ENCODE results near the gene TSPAN9. TPM values are rescaled to one million over a fixed set of nuclear protein-coding genes. Genes with fewer than 3 reads are reported as not detected.

Gene TSPAN9
- polyA plus RNA-seq, 3 donors = 92.7 to 102 (median 95.0) TPM

DNA sequence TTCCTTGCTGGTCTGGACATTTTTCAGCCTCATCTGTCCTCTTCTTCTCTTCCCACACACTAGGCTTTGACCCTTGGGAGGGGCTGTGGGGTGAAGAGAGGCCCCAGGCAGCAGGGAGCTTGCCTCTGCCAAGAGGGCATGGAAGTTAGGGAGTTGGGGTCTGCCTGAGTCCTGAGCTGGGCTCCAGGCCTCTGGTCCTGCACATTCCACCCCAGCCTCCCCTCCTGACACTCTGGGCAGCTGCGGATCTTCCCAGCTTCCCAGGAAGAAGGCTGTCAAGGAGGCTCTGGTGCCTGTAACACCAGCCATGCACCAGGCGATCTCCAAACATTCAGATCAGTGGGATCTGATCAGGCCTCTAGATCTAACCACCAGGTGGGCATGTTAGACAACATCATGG is 244.7 kb downstream of the TSPAN9 start:
- DNase-seq (ENCODE audit: low read depth in 3 of 3, low spot score in 2 of 3) = no peak

- DNase-seq (ENCODE audit: low read depth in 3 of 3, low spot score in 2 of 3) = no peak
Measured at GRCh38 chr12:3323002-3323685, 246.0 kb downstream of the TSPAN9 start.

GRCh38 chr12:3325736-3326135 is 248.6 kb downstream of the TSPAN9 start:
- DNase-seq (ENCODE audit: low read depth in 3 of 3, low spot score in 2 of 3) = no peak

GRCh38 chr12:3326156-3326849 is 249.1 kb downstream of the TSPAN9 start:
- no peak for DNase-seq (ENCODE audit: low read depth in 3 of 3, low spot score in 2 of 3)

GRCh38 chr12:3326850-3327780 is 249.9 kb downstream of the TSPAN9 start:
- no peak for DNase-seq (ENCODE audit: low read depth in 3 of 3, low spot score in 2 of 3)

GRCh38 chr12:3328081-3328480 is 250.9 kb downstream of the TSPAN9 start:
- DNase-seq (ENCODE audit: low read depth in 3 of 3, low spot score in 2 of 3) = no peak

GRCh38 chr12:3328571-3328970 is 251.4 kb downstream of the TSPAN9 start:
- no peak for DNase-seq (ENCODE audit: low read depth in 3 of 3, low spot score in 2 of 3)

GRCh38 chr12:3329361-3329760 is 252.2 kb downstream of the TSPAN9 start:
- no peak for DNase-seq (ENCODE audit: low read depth in 3 of 3, low spot score in 2 of 3)

DNA sequence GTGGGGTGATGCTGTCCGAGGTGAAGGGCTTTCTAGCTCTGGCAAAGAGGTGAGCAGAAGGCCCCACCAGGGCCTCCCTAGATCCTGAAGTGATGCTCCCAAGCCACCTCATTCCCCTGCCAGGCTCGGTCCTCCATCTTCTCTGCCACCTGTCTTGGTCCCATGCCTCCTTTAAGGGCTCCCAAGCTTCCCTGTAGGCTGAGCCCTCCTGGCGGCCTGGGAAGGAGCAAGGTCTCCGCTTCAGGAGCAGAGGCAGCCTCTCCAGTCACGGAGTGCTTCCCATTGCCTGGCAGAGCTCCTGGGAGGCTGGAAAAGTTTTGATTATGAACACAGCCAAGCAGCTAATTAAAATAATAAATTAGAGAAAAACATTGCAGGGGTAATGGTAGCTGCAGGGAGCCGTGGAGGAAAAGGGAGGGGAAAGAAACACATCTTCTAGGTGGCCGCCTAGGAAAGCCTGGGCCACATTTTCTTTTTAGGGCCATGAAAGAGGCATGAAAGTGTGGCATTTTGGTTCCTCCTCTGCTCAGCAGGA is 253.9 kb downstream of the TSPAN9 start:
- DNase-seq (ENCODE audit: low read depth in 3 of 3, low spot score in 2 of 3) = no peak

GRCh38 chr12:3332188-3332587 is 255.0 kb downstream of the TSPAN9 start:
- DNase-seq (ENCODE audit: low read depth in 3 of 3, low spot score in 2 of 3) = no peak

DNA sequence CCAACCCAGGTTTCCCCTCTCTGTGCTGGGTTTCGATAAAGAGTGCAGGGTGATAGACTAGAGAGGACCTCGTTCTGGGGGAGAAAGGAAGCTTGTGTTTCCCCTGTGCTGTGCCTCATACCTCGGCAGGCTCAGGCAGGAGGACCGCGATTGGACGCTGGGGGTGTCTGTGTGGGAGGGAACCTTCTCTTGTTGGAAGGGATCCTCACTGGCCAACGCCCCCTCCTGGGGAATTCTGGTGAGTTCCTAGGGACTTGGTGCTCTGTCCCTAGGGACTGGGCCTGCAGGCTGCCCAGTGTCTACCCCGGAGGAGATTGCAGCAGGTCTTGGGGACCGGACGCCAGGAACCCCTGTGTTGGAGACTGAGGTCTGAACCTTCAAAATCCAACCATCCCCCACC is 256.4 kb downstream of the TSPAN9 start:
- DNase-seq (ENCODE audit: low read depth in 3 of 3, low spot score in 2 of 3) = no peak

DNA sequence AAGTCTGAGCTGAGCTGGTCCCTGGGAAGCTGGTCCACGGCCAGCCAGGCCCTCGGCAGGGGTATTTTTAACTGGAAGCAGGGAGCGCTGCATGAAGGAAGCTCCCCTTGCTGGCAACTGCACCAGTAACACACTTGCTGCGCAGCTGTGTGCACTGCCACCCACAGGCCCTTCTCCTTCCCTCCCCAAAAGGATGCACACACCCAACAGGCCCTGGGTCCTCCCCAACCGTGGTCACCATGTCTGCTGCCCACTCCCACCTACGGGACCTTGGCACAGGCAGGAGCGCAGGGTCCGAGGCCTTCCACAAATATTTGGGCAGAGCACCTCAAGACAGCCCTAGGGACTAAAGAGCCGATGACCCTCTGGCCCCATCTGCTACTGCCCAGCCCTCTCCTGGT is 256.8 kb downstream of the TSPAN9 start:
- no peak for DNase-seq (ENCODE audit: low read depth in 3 of 3, low spot score in 2 of 3)

DNA sequence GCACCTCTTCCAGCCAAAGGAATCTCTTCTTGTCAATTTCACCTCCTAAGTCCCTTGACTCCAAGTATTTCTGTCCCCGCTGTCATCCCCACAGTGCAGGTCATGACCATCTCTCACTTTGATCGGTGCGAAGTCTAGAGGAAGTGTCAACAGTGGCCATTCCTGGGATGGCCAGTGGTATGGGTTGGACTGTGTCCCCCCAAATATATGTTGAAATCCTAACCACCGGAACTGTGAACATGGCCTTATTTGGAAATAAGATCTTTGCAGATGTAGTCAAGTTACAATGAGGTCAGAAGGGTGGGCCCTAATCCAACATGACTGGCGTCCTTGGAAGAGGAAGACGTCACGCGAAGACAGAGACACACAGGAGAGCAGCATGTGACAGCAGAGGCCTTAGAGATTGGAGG is 257.9 kb downstream of the TSPAN9 start:
- no peak for DNase-seq (ENCODE audit: low read depth in 3 of 3, low spot score in 2 of 3)

Other genes starting within 250 kb of the TSPAN9 start
- gene NRIP2, start 242.3 kb upstream of the TSPAN9 start, polyA plus RNA-seq (ENCODE audit: insufficient read length in 3 of 3) = 10 to 100 TPM; 34.1 to 40.5 (median 34.3) TPM
- gene TEX52, start 220.3 kb upstream of the TSPAN9 start, polyA plus RNA-seq (ENCODE audit: insufficient read length in 3 of 3) = under 1 TPM; 0.35 to 0.44 (median 0.44) TPM
- 10 to 100 TPM; 28.0 to 31.4 (median 28.2) TPM for gene FOXM1, start 200.2 kb upstream of the TSPAN9 start, polyA plus RNA-seq (ENCODE audit: insufficient read length in 3 of 3)
- gene RHNO1, start 200.2 kb upstream of the TSPAN9 start, polyA plus RNA-seq (ENCODE audit: insufficient read length in 3 of 3) = 10 to 100 TPM; 41.9 to 47.6 (median 44.3) TPM
- 10 to 100 TPM; 32.9 to 36.7 (median 34.0) TPM for gene TULP3, start 186.5 kb upstream of the TSPAN9 start, polyA plus RNA-seq (ENCODE audit: insufficient read length in 3 of 3)
- gene TEAD4, start 118.0 kb upstream of the TSPAN9 start, polyA plus RNA-seq (ENCODE audit: insufficient read length in 3 of 3) = 10 to 100 TPM; 18.6 to 20.4 (median 19.2) TPM

Measured in right renal cortex interstitium (tissue), 3 donors.